Activated CD4-positive, CD25-positive, alpha-beta regulatory T cell treated with anti-CD3 and anti-CD28 coated beads, Interleukin-2, amount 50 U/mL, for 24 hours (primary cell): ENCODE measurements around the gene FBH1.
A peak's percentile ranks its signal among the peaks of the same experiment; 100 is the strongest.
"Not testable (repeated sequence)": the region's sequence is repeated elsewhere in the genome, so short reads cannot be mapped to it uniquely, and the experiment has no call there.

ENCODE experiments used
- ATAC-seq, 2 donors: fragments of 150-1000 bp; cut with Tn5 transposase; one replicate each; pipeline ENCODE4 v1.10.0; 2021; ENCODE audit warnings: mild to moderate bottlenecking in 1 of 2, moderate library complexity in 1 of 2

FBH1 gene

DNA sequence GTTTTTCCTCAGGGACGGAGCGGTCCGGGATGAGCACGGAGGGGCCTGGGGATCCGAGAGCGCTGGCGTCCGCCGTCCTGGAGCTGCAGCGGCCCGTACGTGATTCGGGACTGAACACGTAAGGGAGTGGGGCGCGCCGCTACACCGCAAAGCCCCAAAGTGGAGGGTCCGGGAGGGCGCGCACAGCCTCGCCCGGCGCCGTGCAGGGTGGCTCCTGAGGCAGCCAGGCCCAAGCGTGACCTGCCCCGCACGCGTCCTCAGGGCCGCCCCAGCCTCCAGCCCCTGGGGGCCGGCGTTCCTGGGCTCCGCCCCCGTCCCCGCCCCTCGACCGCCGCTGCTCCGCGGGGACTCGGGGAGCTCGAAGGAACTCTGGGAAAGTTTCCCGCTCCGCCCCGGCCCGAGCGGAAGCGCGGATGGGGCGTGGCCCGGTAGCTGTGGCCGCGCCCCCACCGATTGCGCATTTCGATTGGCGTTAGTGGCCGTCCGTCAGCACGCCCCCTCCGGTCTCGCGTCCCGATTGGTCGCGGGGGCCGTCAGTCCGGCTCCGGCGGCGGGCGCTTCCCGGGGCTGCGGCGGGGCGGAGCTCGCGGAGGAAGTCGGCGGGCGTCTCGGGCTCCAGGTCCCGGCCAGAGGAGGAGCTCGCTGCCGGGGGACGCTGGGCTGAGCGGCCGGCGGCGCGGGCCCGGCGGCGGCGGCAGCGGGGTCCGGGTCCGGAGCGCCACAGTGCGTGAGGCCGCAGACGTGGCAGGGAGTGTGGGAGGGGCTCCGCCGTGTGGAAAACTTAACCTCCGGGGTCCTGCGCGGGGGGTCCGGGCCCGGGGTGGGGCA, at the start of gene FBH1, which contains the start of gene ANKRD16:
FBH1 (plus strand) TSS at position 620 of the 828 bp plus-strand sequence; CDS start at position 723, 103 bp downstream.
ANKRD16 (minus strand) TSS at position 270 of the 828 bp plus-strand sequence. CDS start 539 bp downstream, outside the sequence.
- peak; percentile 81 to 86 for ATAC-seq

GRCh38 chr10:5840314-5841307, 49.4 kb upstream of the FBH1 start:
- ATAC-seq: no peak

DNA sequence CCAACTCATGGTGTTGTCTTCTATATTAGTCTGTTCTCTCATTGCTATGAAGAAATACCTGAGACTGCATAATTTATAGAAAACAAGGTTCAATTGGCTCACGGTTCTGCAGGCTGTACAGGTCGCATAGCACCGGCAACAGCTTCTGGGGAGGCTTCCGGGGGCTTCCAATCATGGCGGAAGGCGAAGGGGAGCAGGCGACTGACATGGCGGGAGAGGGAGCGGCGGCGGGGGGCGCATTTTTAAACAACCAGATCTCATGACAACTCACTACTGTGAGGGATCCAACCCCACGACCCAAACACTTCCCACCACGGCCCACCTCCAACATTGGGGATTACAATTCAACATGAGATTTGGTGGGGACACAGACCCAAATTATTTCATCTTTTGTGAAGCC, 48.1 kb upstream of the FBH1 start:
- ATAC-seq: no peak

DNA sequence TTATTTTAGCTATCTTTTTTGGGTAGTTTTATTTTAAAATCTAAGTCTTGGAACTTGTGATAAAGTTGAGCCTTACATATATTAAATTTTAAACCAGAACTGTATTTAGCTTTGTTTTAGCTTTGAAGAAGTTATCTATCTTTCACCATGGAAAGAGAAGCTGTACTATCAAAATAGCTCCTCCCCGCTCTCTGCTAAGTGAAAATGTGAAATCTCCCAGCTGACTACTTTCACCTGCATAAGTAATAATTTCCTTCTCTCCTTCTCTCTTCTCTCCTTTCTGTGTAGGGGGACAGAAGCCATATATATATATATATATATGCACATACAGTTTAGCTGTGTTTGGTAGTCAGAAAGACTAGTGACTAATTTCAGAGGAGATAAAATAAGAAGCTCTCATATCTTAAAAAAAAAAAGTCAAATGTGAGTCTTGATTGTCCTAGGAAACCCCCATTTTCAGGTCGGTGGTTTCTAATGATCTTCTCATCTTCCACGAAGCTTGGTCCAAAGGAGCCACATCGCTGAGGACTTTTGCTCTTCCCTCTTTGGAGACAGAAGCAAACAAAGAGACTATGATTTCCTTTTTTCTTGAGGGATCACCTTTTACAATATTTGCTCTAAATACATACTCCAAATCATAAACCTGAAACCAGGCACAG, 46.2 kb upstream of the FBH1 start:
- ATAC-seq: peak; percentile 80 to 86

DNA sequence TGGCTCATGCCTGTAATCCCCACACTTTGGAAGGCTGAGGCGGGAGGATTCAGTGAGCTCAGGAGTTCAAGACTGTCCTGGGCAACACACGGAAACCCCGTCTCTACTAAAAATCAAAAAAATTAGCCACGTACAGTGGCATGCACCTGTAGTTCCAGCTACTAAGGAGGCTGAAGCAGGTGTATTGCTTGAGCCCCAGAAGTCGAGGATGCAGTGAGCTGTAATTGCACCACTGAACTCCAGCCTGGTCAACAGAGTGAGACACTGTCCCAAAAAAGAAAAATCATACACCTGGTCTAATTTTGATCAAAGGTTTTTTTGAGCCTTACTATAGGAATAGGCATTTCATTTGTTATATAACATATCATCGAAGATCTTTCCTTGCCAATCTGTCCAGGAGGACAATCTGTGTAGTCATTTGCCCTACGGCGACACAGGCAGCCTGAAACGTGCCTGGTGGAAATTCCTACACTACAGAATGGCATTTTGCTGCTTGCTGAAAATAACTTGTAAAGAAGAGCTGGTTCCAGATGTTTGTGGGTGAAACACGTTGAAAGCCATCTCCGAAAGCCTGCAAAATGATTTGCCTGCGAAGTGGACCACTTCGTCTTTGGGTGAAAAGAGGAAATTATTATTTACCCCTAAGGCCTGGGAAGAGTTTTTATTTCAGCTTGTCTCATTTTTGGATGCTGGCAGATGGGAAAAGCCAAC, 45.5 kb upstream of the FBH1 start:
- no peak for ATAC-seq

GRCh38 chr10:5846667-5847066, 43.4 kb upstream of the FBH1 start:
- not testable (repeated sequence) for ATAC-seq

GRCh38 chr10:5854131-5854475, 35.9 kb upstream of the FBH1 start:
- ATAC-seq: no peak

DNA sequence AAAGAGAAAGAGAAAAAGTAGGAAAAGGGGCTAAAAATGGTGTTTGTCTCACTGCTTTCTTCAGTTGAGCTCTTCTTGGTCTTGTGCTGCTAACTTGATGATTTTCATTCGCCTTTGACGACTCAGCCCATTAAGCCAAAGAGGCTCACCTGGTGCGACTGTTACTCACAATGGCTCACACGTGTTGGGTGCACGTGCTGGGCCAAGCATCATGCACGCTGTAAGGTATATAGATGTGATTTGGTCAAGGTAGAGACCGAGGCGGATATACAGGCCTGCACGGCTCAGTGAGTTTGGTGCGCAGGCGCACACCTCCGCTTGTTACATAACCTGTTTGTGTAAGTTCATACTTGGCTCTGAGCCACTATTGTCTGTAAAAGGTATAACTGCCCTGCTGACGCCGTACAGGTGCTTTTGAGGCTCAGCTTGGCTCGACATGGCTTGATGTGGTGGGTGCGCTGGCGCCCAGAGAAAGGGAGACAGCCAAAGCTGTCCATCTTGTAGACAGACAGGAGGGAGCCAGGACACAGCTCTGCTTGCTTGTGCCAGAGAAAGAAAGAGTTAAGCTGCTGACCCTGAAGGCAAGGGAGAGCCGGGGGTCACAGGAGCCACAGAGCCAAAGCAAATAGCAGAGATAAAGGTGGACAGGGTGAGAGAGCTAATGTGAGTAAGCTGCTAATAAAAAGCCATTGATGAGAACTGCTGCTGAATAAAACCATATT, 33.9 kb upstream of the FBH1 start:
- no peak for ATAC-seq

- no peak for ATAC-seq
These were observed 33.4 kb upstream of the FBH1 start for GRCh38 chr10:5856701-5857004.

DNA sequence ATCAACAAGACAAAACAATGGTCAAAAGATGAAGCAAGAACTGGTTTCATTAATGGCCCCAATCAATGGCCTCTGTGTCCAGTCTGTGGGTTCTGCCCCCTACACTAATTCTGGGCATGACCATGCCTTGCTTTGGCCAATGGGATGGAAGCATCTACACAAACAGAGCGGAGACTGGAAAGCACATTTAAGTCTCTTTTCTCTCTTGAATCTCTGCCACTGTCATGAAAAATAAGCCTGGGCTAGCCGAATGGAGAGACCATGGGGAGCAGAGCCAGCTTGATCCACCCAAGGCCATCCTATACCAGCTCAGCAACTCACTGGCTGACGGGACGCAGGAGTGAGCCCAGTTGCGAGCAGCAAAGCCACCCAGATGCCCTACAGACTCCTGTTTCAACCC, 31.2 kb upstream of the FBH1 start:
- no peak for ATAC-seq

DNA sequence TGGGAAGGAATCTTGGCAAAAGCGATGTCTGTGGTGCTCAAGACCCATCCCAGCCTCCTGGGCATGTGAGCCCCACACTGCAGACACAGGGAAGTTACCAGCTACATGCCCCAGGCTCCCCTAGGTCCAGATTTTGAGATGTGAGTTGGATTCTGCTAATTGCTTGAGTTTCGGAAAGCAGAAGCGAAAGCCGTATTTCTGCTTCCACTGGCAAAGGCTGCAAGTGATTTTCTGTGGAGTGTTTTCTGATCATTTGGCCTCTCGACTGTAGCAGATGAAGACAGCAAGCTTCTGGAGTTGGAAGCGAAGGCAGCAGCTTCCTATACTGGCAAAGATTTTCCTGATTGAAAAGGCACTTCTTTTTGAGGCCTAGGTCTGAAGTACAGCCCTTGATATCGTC, 30.0 kb upstream of the FBH1 start:
- ATAC-seq: no peak

GRCh38 chr10:5862360-5862961, 27.6 kb upstream of the FBH1 start:
- ATAC-seq: peak; percentile 74 to 78

DNA sequence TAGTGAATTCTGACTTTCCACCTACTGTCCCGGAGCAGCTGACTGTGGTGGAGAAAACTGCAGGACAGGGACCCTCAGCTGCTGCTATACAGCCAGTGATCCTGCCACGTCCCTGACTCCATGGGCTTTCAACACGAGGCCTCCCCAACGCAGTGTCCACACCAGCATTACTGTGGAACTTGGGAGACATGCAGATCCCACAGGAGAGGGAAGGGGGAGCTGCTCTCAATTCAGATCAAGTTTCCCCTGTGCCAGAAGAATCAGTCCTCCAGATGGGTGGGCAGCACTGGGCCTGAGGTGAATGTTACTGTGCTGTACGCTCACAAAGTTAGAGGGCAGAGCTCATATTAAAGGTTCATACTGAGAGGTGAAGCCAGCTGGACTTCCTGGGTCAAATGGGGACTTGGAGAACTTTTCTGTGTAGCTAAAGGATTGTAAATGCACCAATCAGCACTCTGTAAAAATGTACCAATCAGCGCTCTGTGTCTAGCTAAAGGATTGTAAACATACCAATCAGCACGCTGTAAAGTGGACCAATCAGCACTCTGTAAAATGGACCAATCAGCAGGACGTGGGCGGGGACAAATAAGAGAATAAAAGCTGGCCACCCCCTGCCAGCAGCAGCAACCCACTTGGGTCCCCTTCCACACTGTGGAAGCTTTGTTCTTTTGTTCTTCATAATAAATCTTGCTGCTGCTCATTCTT, 26.9 kb upstream of the FBH1 start:
- not testable (repeated sequence) for ATAC-seq

GRCh38 chr10:5866451-5867081, 23.5 kb upstream of the FBH1 start:
- not testable (repeated sequence) for ATAC-seq

- ATAC-seq: not testable (repeated sequence)
These were observed 22.9 kb upstream of the FBH1 start for GRCh38 chr10:5867091-5867615.

- ATAC-seq: not testable (repeated sequence)
These were observed 21.7 kb upstream of the FBH1 start for GRCh38 chr10:5868383-5868782.

DNA sequence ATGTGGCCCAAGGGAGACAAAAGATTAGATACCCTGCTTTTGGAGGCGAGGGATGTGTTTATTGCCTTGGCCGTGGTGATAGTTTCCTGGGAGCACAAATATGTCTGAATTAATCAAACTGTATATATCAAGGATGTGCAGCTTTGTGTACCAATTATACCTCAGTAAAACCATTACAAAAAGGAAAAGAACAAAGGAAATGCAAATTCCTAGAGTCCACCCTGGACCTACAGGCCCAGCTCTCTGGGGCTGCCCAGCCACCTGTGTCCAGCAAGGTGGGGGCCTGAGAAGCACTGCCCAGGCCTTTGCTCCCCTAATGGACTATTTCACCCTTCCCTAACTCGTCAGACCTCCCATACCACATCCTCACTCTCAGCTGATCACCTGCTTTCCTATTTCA, 20.9 kb upstream of the FBH1 start:
- ATAC-seq: no peak

GRCh38 chr10:5871596-5871995, 18.4 kb upstream of the FBH1 start:
- no peak for ATAC-seq

GRCh38 chr10:5873515-5873995, 16.5 kb upstream of the FBH1 start:
- peak; percentile 65 to 79 for ATAC-seq
